Tibial nerve (tissue), 4 donors: ENCODE measurements around the gene LPAR4. TPM values are rescaled to one million over a fixed set of nuclear protein-coding genes. Genes with fewer than 3 reads are reported as not detected.

Experiments used
- DNase-seq, 2 donors: peaks; one replicate each; pipeline ENCODE4 v3.0.0-alpha.2; 2019; ENCODE audit warnings: low spot score in 2 of 2
- H3K27ac ChIP-seq, 4 donors: fragments of 200-600 bp; sonication (generic) in 3 of 4; one replicate each; pipeline ENCODE4 v1.5.1; 2017 to 2019; ENCODE audit warnings: mild to moderate bottlenecking in 1 of 4
- H3K27me3 ChIP-seq, 2 donors: fragments of 200-600 bp; sonication (generic) in 1 of 2; one replicate each; pipeline versions ENCODE4 v1.5.1 to v1.6.0; 2017 to 2019
- H3K36me3 ChIP-seq, 3 donors: fragments of 200-600 bp; sonication (generic); one replicate each; pipeline ENCODE4 v1.5.1; 2018 to 2019
- H3K4me1 ChIP-seq, 4 donors: fragments of 200-600 bp; sonication (generic) in 3 of 4; one replicate each; pipeline ENCODE4 v1.5.1; 2017 to 2019
- H3K4me3 ChIP-seq, 4 donors: fragments of 200-600 bp; sonication (generic) in 3 of 4; one replicate each; pipeline ENCODE4 v1.5.1; 2017 to 2019; ENCODE audit warnings: mild to moderate bottlenecking in 1 of 4, moderate library complexity in 1 of 4
- H3K9me3 ChIP-seq, 4 donors: fragments of 200-600 bp; sonication (generic) in 3 of 4; one replicate each; pipeline ENCODE4 v1.5.1; 2017 to 2019
- EP300 ChIP-seq, 2 donors: sonication (generic); formaldehyde crosslinking; IDR thresholded peaks; one replicate each; pipeline ENCODE4 v1.6.1; 2017; ENCODE audit warnings: antibody characterized with exemption in 2 of 2, mild to moderate bottlenecking in 1 of 2
- POLR2A ChIP-seq, 2 donors: fragments of 450-650 bp; IDR thresholded peaks; one replicate each; pipeline ENCODE4 v1.6.1; 2017; ENCODE audit warnings: antibody characterized with exemption in 2 of 2, mild to moderate bottlenecking in 2 of 2, moderate library complexity in 2 of 2
- WGBS, 2 donors: methylation state at CpG; one replicate each; pipeline ENCODE4 v1.1.5; 2018; 5-methylcytosine and 5-hydroxymethylcytosine counted together
- total RNA-seq, 4 donors: library from RNA; depleted of rRNA; stranded (reverse); fragments of >200 nt; gene quantifications; one replicate each; pipeline ENCODE4 v1.1.0, GENCODE V29; 2016
- TF ChIP-seq, protein P1 (sequence below), 5 experiments: fragments of 200-600 bp in 3 of 5; fragments of 450-650 bp in 2 of 5; sonication (generic) in 3 of 5; IDR thresholded peaks; one replicate each; pipeline ENCODE4 v1.5.1; 2016 to 2019; ENCODE audit warnings: antibody characterized with exemption in 5 of 5, mild to moderate bottlenecking in 3 of 5, moderate library complexity in 2 of 5

The LPAR4 gene
- total RNA-seq, 4 donors from 2014 or later, result 0.20 to 1.5 (median 0.63) TPM; not detected in 1

DNA sequence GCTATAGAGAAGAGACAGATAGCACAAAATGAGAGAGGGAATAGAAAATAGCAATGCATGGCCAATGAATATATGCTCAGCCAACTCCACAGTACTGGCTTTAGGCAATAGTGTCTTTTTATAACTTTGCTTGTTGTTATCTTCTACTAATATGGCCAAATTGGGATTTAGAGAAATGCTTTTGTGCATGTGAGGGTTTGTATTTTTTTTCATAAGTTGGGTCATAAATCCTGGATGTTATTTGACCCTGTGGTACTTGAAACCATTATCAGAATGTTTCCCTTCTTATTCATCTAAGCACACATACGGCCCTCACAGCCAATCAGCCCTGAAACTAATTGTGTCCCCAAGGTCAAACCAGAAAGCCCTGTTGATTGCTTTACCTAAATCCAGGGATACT lies 35.2 kb upstream of the LPAR4 start:
- no peak overlapping the region for H3K4me3 ChIP-seq
- no peak for TF ChIP-seq EP300 (IDR thresholded peaks at IDR 0.05)
- TF ChIP-seq POLR2A (IDR thresholded peaks at IDR 0.05), result no peak
- TF ChIP-seq, protein P1, sequence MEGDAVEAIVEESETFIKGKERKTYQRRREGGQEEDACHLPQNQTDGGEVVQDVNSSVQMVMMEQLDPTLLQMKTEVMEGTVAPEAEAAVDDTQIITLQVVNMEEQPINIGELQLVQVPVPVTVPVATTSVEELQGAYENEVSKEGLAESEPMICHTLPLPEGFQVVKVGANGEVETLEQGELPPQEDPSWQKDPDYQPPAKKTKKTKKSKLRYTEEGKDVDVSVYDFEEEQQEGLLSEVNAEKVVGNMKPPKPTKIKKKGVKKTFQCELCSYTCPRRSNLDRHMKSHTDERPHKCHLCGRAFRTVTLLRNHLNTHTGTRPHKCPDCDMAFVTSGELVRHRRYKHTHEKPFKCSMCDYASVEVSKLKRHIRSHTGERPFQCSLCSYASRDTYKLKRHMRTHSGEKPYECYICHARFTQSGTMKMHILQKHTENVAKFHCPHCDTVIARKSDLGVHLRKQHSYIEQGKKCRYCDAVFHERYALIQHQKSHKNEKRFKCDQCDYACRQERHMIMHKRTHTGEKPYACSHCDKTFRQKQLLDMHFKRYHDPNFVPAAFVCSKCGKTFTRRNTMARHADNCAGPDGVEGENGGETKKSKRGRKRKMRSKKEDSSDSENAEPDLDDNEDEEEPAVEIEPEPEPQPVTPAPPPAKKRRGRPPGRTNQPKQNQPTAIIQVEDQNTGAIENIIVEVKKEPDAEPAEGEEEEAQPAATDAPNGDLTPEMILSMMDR (IDR thresholded peaks at IDR 0.05), result no peak
- no peak overlapping the region for H3K27ac ChIP-seq
- DNase-seq, result no peak
- 60 to 64% methylated on average over 1 of the region's 1 CpG for WGBS, 2 donors
- peaks cover 0 to 9% of the 10 kb centered on the region in 2 donors for H3K27me3 ChIP-seq
- no peaks in the 10 kb centered on the region for H3K36me3 ChIP-seq
- no peaks in the 10 kb centered on the region for H3K4me1 ChIP-seq
- no peaks in the 10 kb centered on the region for H3K9me3 ChIP-seq

DNA sequence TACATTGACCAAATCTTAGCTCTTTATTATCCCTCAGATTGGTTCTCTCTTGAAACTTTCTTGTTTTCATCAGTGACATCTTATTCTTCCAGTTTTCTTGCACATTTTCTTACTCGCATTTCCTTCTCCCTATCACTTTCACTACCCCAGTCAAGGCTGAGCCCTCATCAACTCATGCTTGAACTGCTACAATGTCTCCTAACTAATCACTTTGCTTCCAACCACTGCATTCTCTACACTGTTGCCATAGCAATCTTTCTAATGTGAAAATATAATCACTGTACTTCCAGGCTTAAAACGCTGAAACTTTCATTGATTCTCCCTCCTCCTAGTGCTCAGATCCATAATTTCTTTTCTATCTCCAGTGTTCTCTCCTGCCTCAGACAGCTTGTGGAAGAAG lies 22.2 kb upstream of the LPAR4 start:
- whole genome bisulfite sequencing, 2 donors, result 51 to 53% methylated on average over 2 of the region's 2 CpGs
- no peak for DNase-seq

DNA sequence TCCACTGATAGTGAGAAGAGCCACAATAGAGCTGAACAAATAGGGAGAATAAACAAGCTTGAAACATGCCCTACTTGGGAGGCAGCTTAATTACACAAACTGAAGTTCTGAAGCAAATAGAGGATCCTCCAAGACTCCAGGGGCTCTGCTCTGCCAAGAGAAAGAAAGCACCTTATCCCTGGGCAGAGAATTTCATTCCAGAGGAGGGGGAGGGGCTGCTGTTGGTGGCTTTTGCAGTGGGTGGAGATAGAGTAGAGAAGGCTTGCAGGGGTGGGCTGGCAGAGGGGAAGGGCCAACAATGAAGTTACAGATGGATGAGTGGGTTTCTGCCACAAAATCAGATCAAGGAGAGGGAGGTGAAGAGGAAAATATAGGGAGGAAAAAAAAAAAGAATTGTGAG lies 1.0 kb upstream of the LPAR4 start:
- DNase-seq, result no peak
- H3K27ac ChIP-seq, result no peak overlapping the region
- H3K4me1 ChIP-seq, result no peaks in the 10 kb centered on the region
- H3K36me3 ChIP-seq, result no peaks in the 10 kb centered on the region
- H3K4me3 ChIP-seq, result no peak overlapping the region
- H3K27me3 ChIP-seq, result peaks cover 0 to 13% of the 10 kb centered on the region in 2 donors
- TF ChIP-seq EP300 (IDR thresholded peaks at IDR 0.05), result no peak
- TF ChIP-seq, protein P1 (IDR thresholded peaks at IDR 0.05), result no peak
- TF ChIP-seq POLR2A (IDR thresholded peaks at IDR 0.05), result no peak
- no peaks in the 10 kb centered on the region for H3K9me3 ChIP-seq

More for the DNA sequence above, 22.2 kb upstream of the LPAR4 start:
- H3K36me3 ChIP-seq, result no peaks in the 10 kb centered on the region
- TF ChIP-seq POLR2A (IDR thresholded peaks at IDR 0.05) (no peak), EP300 (IDR thresholded peaks at IDR 0.05) (no peak)
- TF ChIP-seq, protein P1 (IDR thresholded peaks at IDR 0.05), result no peak
- H3K27ac ChIP-seq, result no peak overlapping the region
- no peaks in the 10 kb centered on the region for H3K9me3 ChIP-seq
- no peak overlapping the region for H3K4me3 ChIP-seq
- H3K4me1 ChIP-seq, result no peaks in the 10 kb centered on the region
- no peaks in the 10 kb centered on the region for H3K27me3 ChIP-seq

DNA sequence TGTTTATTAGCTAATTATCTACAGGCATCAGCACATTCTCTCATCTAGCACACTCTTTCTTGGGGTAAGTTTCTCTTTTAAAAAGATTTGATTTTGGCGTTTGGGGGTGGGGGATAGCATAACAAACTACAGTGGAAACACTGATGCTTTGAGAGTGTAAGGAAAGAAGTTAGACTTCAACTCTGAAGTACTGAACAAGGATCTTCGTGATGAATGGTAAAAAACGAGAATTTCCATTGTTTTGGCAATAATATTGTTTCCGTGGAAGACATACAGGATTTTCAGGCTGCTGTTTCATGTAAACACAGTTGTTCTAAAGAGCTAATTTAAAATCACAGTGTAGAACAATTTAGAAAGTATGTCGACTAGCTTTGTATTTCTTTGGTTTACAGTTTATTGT lies 451 bp downstream of the LPAR4 start:
- TF ChIP-seq POLR2A (IDR thresholded peaks at IDR 0.05) (no peak), EP300 (IDR thresholded peaks at IDR 0.05) (no peak)
- TF ChIP-seq, protein P1 (IDR thresholded peaks at IDR 0.05), result no peak
- H3K9me3 ChIP-seq, result no peaks in the 10 kb centered on the region
- 14 to 16% methylated on average over 5 of the region's 5 CpGs for WGBS, 2 donors
- H3K4me1 ChIP-seq, result no peaks in the 10 kb centered on the region
- no peak overlapping the region for H3K27ac ChIP-seq
- no peaks in the 10 kb centered on the region for H3K36me3 ChIP-seq
- H3K4me3 ChIP-seq, result peak overlapping the region in 2 of 4 donors; percentile 15 to 38
- DNase-seq, result no peak
- peaks cover 0 to 10% of the 10 kb centered on the region in 2 donors for H3K27me3 ChIP-seq

DNA sequence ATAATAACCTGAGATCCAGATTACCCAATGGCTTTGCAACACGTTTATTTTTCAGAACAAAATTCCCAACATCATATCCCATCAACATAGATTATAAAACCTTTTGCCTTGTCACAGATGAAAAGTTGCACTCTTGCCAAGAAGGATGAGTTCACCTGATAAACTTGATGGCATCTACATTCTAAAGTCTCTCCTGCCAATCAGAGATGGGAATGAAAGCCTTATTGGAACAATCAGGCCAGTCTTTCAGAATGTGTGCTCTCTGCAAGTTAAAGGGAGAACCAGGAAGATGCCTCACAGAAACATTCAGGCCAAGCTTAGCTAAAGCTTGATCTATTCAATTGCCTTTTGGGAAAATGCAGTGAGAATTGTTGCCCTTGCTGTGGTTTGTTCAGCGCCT lies 1.3 kb downstream of the LPAR4 start:
- peaks cover 0 to 7% of the 10 kb centered on the region in 2 donors for H3K27me3 ChIP-seq
- 28 to 43% methylated on average over 2 of the region's 2 CpGs for WGBS, 2 donors
- H3K4me3 ChIP-seq, result no peak overlapping the region
- DNase-seq, result no peak
- H3K27ac ChIP-seq, result no peak overlapping the region
- TF ChIP-seq, protein P1 (IDR thresholded peaks at IDR 0.05), result no peak
- no peak for TF ChIP-seq EP300 (IDR thresholded peaks at IDR 0.05)
- TF ChIP-seq POLR2A (IDR thresholded peaks at IDR 0.05), result no peak
- H3K36me3 ChIP-seq, result no peaks in the 10 kb centered on the region
- H3K9me3 ChIP-seq, result no peaks in the 10 kb centered on the region
- H3K4me1 ChIP-seq, result no peaks in the 10 kb centered on the region
